CD14-positive monocyte (primary cell): Measurements from ENCODE around the gene OTOS. TPM values are rescaled to one million over a fixed set of nuclear protein-coding genes. Genes with fewer than 3 reads are reported as not detected.

Source experiments
- DNase-seq, 3 donors: peaks; one replicate each; pipeline ENCODE4 v3.0.0-alpha.2; 2011 to 2022
- H2AFZ ChIP-seq: 2 replicates; pipeline ENCODE4 v1.6.0; 2012; ENCODE audit warnings: mild to moderate bottlenecking, low read depth, low read length, inconsistent platforms; ENCODE audit not compliant: insufficient read depth, poor library complexity, severe bottlenecking
- H3K27ac ChIP-seq, 2 donors: 1 replicate in 1 of 2; 2 replicates in 1 of 2; pipeline ENCODE4 v1.5.1; 2012 to 2013; ENCODE audit warnings: low read length in 2 of 2, control low read depth in 1 of 2, inconsistent platforms in 1 of 2, low read depth in 1 of 2, mild to moderate bottlenecking in 1 of 2
- H3K27me3 ChIP-seq, 2 donors: one replicate each; pipeline versions ENCODE4 v1.6.0 to v1.6.1; 2011 to 2013; ENCODE audit warnings: low read length in 2 of 2; ENCODE audit not compliant: control insufficient read depth in 2 of 2, insufficient read depth in 2 of 2
- H3K36me3 ChIP-seq, 2 donors: replicated peaks in 1 of 2; 1 replicate in 1 of 2; 2 replicates in 1 of 2; pipeline versions ENCODE4 v1.5.1 to v1.6.1; 2012 to 2013; ENCODE audit warnings: low read length in 2 of 2, control low read depth in 1 of 2, inconsistent platforms in 1 of 2, mild to moderate bottlenecking in 1 of 2; ENCODE audit not compliant: insufficient read depth in 2 of 2, control insufficient read depth in 1 of 2
- H3K4me1 ChIP-seq, 2 donors: 1 replicate in 1 of 2; 2 replicates in 1 of 2; pipeline versions ENCODE4 v1.5.1 to v1.6.1; 2012 to 2013; ENCODE audit warnings: low read length in 2 of 2, control low read depth in 1 of 2, inconsistent platforms in 1 of 2, mild to moderate bottlenecking in 1 of 2, moderate library complexity in 1 of 2; ENCODE audit not compliant: insufficient read depth in 2 of 2, control insufficient read depth in 1 of 2
- H3K4me2 ChIP-seq: replicated peaks from 2 replicates; pipeline ENCODE3; 2012; ENCODE audit warnings: low read length, moderate library complexity, mild to moderate bottlenecking; ENCODE audit not compliant: poor library complexity, severe bottlenecking; ENCODE audit errors: extremely low read depth
- H3K4me3 ChIP-seq, 3 experiments: fragments of 200-600 bp in 1 of 3; sonication (generic) in 1 of 3; replicated peaks in 1 of 3; 1 replicate in 2 of 3; 2 replicates in 1 of 3; pipeline ENCODE4 v1.5.1; 2011 to 2013; ENCODE audit warnings: low read length in 3 of 3, mild to moderate bottlenecking in 3 of 3, control low read depth in 2 of 3, low read depth in 2 of 3, inconsistent platforms in 1 of 3, moderate library complexity in 1 of 3
- H3K79me2 ChIP-seq: 2 replicates; pipeline ENCODE4 v1.6.0; 2012; ENCODE audit warnings: mild to moderate bottlenecking, control low read depth, inconsistent platforms, low read length, moderate library complexity; ENCODE audit not compliant: insufficient read depth
- H3K9ac ChIP-seq: 2 replicates; pipeline ENCODE4 v1.6.0; 2017; ENCODE audit warnings: low read length, mild to moderate bottlenecking; ENCODE audit not compliant: insufficient read depth, poor library complexity, severe bottlenecking
- H3K9me3 ChIP-seq, 2 donors: replicated peaks in 1 of 2; 1 replicate in 1 of 2; 2 replicates in 1 of 2; pipeline versions ENCODE4 v1.5.1 to v1.6.1; 2012 to 2013; ENCODE audit warnings: low read length in 2 of 2, control low read depth in 1 of 2; ENCODE audit not compliant: control insufficient read depth in 1 of 2, insufficient read depth in 1 of 2
- H4K20me1 ChIP-seq: 2 replicates; pipeline ENCODE4 v1.6.0; 2012; ENCODE audit warnings: mild to moderate bottlenecking, low read length, control low read depth, moderate library complexity; ENCODE audit not compliant: insufficient read depth
- H3K27ac Mint-ChIP-seq, 7 donors: one replicate each; pipeline ENCODE4 v1.8.0; 2020; ENCODE audit warnings: mild to moderate bottlenecking in 7 of 7, mixed read lengths in 7 of 7, moderate library complexity in 6 of 7, inconsistent platforms in 2 of 7
- H3K27me3 Mint-ChIP-seq, 3 donors: one replicate each; pipeline ENCODE4 v1.8.0; 2021 to 2022; ENCODE audit warnings: low read depth in 3 of 3, mild to moderate bottlenecking in 3 of 3, mixed read lengths in 3 of 3, moderate library complexity in 3 of 3, inconsistent platforms in 1 of 3
- H3K36me3 Mint-ChIP-seq, 2 donors: one replicate each; pipeline ENCODE4 v1.8.0; 2020; ENCODE audit warnings: mixed read lengths in 2 of 2, inconsistent platforms in 1 of 2, mild to moderate bottlenecking in 1 of 2
- H3K4me1 Mint-ChIP-seq: one replicate; pipeline ENCODE4 v1.8.0; 2020; ENCODE audit warnings: mild to moderate bottlenecking, mixed read lengths
- H3K4me3 Mint-ChIP-seq, 2 donors: one replicate each; pipeline ENCODE4 v1.8.0; 2020; ENCODE audit warnings: mild to moderate bottlenecking in 2 of 2, mixed read lengths in 2 of 2, moderate library complexity in 1 of 2
- H3K9me3 Mint-ChIP-seq, 7 donors: one replicate each; pipeline ENCODE4 v1.8.0; 2020 to 2022; ENCODE audit warnings: mixed read lengths in 7 of 7, mild to moderate bottlenecking in 6 of 7, moderate library complexity in 6 of 7, inconsistent platforms in 2 of 7
- CTCF ChIP-seq: fragments of 200-600 bp; IDR thresholded peaks from one replicate; pipeline ENCODE4 v1.8.0; 2022; ENCODE audit warnings: antibody characterized with exemption, mild to moderate bottlenecking
- WGBS: methylation state at CpG from one replicate; pipeline ENCODE4 v1.1.5; 2013; ENCODE audit warnings: missing lambda C conversion rate; ENCODE audit not compliant: insufficient coverage; 5-methylcytosine and 5-hydroxymethylcytosine counted together
- intact Hi-C, 2 donors: fragments of 100-400 bp; cut with micrococcal nuclease; formaldehyde crosslinking; loops; one replicate each; pipeline versions ENCODE4 v1.15.0 to v1.15.1; 2023
- polyA plus RNA-seq, 3 donors: library from polyadenylated mRNA; depleted of rRNA in 1 of 3; unstranded in 2 of 3; stranded (reverse) in 1 of 3; fragments of 300-500 nt in 2 of 3; fragments of >200 nt in 1 of 3; fragmentation: Illumina TruSeq in 2 of 3; gene quantifications; 1 replicate in 2 of 3; 2 replicates in 1 of 3; pipeline ENCODE4 v1.2.3, GENCODE V29; 2012 to 2021

The OTOS gene
- polyA plus RNA-seq, 3 donors, result not detected

- no peak overlapping the region for H3K27ac Mint-ChIP-seq
- WGBS, result 82% methylated on average over 4 of the region's 5 CpGs
- H2AFZ ChIP-seq, result no peak overlapping the region
- peaks cover 11 to 26% of the 10 kb centered on the region in 2 donors for H3K9me3 ChIP-seq
- H3K27ac ChIP-seq, result no peak overlapping the region
- H3K79me2 ChIP-seq, result no peaks in the 10 kb centered on the region
- no peak overlapping the region for H3K9ac ChIP-seq
- no peak for TF ChIP-seq CTCF
- no peak overlapping the region for H3K4me2 ChIP-seq
- intact Hi-C loops, result no loop called here
- H3K4me1 ChIP-seq, result no peaks in the 10 kb centered on the region
- no peak for DNase-seq
- H3K36me3 Mint-ChIP-seq, result no peaks in the 10 kb centered on the region
- H3K27me3 Mint-ChIP-seq, result no peaks in the 10 kb centered on the region
- peaks cover 10 to 33% (median 14%) of the 10 kb centered on the region in 7 donors for H3K9me3 Mint-ChIP-seq
- H3K4me3 ChIP-seq, result no peak overlapping the region
- H4K20me1 ChIP-seq, result no peaks in the 10 kb centered on the region
- no peak overlapping the region for H3K4me3 Mint-ChIP-seq
- H3K27me3 ChIP-seq, result no peaks in the 10 kb centered on the region
- H3K36me3 ChIP-seq, result no peaks in the 10 kb centered on the region
- no peaks in the 10 kb centered on the region for H3K4me1 Mint-ChIP-seq
Measured at GRCh38 chr2:240164586-240164985, 24.1 kb upstream of the OTOS start.

- peaks cover 10 to 33% (median 14%) of the 10 kb centered on the region in 7 donors for H3K9me3 Mint-ChIP-seq
- no peak overlapping the region for H3K4me2 ChIP-seq
- no peaks in the 10 kb centered on the region for H3K27me3 ChIP-seq
- H3K4me3 ChIP-seq, result no peak overlapping the region
- no peak for DNase-seq
- no peaks in the 10 kb centered on the region for H3K36me3 Mint-ChIP-seq
- intact Hi-C loops, result no loop called here
- H3K9me3 ChIP-seq, result peaks cover 11 to 26% of the 10 kb centered on the region in 2 donors
- H4K20me1 ChIP-seq, result no peaks in the 10 kb centered on the region
- H3K79me2 ChIP-seq, result no peaks in the 10 kb centered on the region
- H2AFZ ChIP-seq, result no peak overlapping the region
- H3K4me1 Mint-ChIP-seq, result no peaks in the 10 kb centered on the region
- no peak overlapping the region for H3K27ac Mint-ChIP-seq
- 94% methylated on average over 4 of the region's 4 CpGs for WGBS
- no peaks in the 10 kb centered on the region for H3K4me1 ChIP-seq
- H3K4me3 Mint-ChIP-seq, result no peak overlapping the region
- H3K27me3 Mint-ChIP-seq, result peaks cover 0 to 2% (median 0%) of the 10 kb centered on the region in 3 donors
- H3K9ac ChIP-seq, result no peak overlapping the region
- no peak overlapping the region for H3K27ac ChIP-seq
- TF ChIP-seq CTCF, result no peak
- no peaks in the 10 kb centered on the region for H3K36me3 ChIP-seq
Measured at GRCh38 chr2:240163844-240164574, 23.6 kb upstream of the OTOS start.
